NB4 (cell line): ENCODE results near the gene BECN2.

ENCODE experiments used
- MYC ChIP-seq: IDR thresholded peaks from 2 replicates; pipeline ENCODE4 v1.6.1; 2011; ENCODE audit warnings: low read depth, low read length
- POLR2A ChIP-seq: IDR thresholded peaks from 2 replicates; pipeline ENCODE4 v1.6.1; 2011; ENCODE audit warnings: mild to moderate bottlenecking; ENCODE audit not compliant: insufficient read length; ENCODE audit errors: extremely low read depth
- TF ChIP-seq, protein P1 (sequence below): IDR thresholded peaks from one replicate; pipeline ENCODE4 v1.5.1; 2012; ENCODE audit warnings: low read depth, low read length

DNA sequence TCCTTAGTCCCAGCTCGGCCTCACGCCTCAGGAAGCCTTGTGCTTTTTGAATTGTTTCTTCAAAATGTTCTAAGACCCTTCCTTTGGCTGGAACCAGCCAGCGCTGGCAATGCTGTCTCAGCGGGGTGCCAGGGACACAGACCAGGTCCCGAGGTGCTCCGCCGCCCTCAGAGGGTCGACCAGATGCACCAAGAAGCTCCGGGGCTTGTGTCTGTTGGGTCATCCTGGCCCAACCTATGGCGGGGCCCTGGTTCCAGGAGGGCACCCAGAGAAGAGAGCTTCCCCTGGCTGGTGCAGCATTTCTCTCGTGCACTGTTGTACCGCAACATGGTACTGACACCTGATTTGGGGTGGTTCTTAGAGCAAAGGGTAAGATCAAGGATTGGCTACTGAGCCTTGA, 40.1 kb upstream of the BECN2 start:
- TF ChIP-seq, protein P1, sequence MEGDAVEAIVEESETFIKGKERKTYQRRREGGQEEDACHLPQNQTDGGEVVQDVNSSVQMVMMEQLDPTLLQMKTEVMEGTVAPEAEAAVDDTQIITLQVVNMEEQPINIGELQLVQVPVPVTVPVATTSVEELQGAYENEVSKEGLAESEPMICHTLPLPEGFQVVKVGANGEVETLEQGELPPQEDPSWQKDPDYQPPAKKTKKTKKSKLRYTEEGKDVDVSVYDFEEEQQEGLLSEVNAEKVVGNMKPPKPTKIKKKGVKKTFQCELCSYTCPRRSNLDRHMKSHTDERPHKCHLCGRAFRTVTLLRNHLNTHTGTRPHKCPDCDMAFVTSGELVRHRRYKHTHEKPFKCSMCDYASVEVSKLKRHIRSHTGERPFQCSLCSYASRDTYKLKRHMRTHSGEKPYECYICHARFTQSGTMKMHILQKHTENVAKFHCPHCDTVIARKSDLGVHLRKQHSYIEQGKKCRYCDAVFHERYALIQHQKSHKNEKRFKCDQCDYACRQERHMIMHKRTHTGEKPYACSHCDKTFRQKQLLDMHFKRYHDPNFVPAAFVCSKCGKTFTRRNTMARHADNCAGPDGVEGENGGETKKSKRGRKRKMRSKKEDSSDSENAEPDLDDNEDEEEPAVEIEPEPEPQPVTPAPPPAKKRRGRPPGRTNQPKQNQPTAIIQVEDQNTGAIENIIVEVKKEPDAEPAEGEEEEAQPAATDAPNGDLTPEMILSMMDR: no peak
- TF ChIP-seq POLR2A (no peak), MYC (no peak)
